Calu3 (cell line): ENCODE results near the gene ARHGAP4. TPM values are rescaled to one million over a fixed set of nuclear protein-coding genes. Genes with fewer than 3 reads are reported as not detected.

ENCODE experiments used
- BruUV-seq: library from RNA; stranded (reverse); fragments of 400-500 nt; replicated peaks from 2 replicates; lab custom pipeline; 2021; lab: Mats Ljungman, UMichigan
- CTCF ChIA-PET: fragments of 300-600 bp; sonication (Branson Sonifier 250); formaldehyde crosslinking; loops from one replicate; lab custom pipeline; 2022; ENCODE audit warnings: antibody characterized with exemption; lab: Charles Lee
- DNase-seq: peaks from one replicate; pipeline ENCODE4 v3.0.0; 2022
- H3K27ac Mint-ChIP-seq: one replicate; pipeline ENCODE4 v1.8.0; 2022; ENCODE audit warnings: mixed read lengths; ENCODE audit not compliant: unreplicated experiment
- H3K27me3 Mint-ChIP-seq: one replicate; pipeline ENCODE4 v1.8.0; 2022; ENCODE audit warnings: mixed read lengths; ENCODE audit not compliant: unreplicated experiment
- H3K36me3 Mint-ChIP-seq: one replicate; pipeline ENCODE4 v1.8.0; 2022; ENCODE audit warnings: mild to moderate bottlenecking, moderate library complexity, mixed read lengths; ENCODE audit not compliant: insufficient read depth, unreplicated experiment
- H3K4me1 Mint-ChIP-seq: one replicate; pipeline ENCODE4 v1.8.0; 2022; ENCODE audit warnings: mild to moderate bottlenecking, low read depth, mixed read lengths; ENCODE audit not compliant: unreplicated experiment
- H3K4me3 Mint-ChIP-seq: one replicate; pipeline ENCODE4 v1.8.0; 2022; ENCODE audit warnings: mild to moderate bottlenecking, low read depth, moderate library complexity, mixed read lengths; ENCODE audit not compliant: unreplicated experiment
- H3K9me3 Mint-ChIP-seq: one replicate; pipeline ENCODE4 v1.8.0; 2022; ENCODE audit warnings: low read depth, mixed read lengths; ENCODE audit not compliant: unreplicated experiment
- CTCF ChIP-seq: fragments of 200-600 bp; IDR thresholded peaks from one replicate; pipeline ENCODE4 v1.8.0; 2022; ENCODE audit warnings: antibody characterized with exemption; ENCODE audit not compliant: unreplicated experiment
- intact Hi-C: fragments of 100-400 bp; cut with micrococcal nuclease; formaldehyde crosslinking; loops from one replicate; pipeline ENCODE4 v1.10.0; 2022; ENCODE audit not compliant: unreplicated experiment
- total RNA-seq: library from RNA; stranded (reverse); gene quantifications from 2 replicates; pipeline ENCODE4 v1.2.3, GENCODE V29; 2022

The ARHGAP4 gene
- total RNA-seq, 1 experiment from 2014 or later, result 3.8 TPM

DNA sequence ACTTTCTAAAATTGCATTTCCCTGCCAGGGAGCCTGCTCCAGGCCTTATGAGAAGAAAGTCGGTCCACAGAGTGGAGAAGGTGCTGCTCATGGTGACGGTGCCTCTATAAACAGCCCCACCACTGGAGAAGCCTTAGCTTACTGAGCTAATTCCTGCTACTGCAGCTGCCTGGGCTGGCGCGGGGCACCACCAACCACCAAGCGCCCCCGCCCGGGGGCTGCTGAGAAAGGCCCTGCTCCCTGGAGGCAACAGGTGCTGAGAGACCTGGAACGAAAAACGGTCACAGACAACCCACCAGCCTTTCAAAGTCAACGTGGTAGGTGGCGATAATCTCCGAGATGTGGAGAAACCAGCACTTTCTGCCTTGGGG is 42.7 kb upstream of the ARHGAP4 start:
- no peaks in the 10 kb centered on the region for H3K27me3 Mint-ChIP-seq
- H3K4me3 Mint-ChIP-seq, result peak overlapping the region; percentile 89
- no peak overlapping the region for H3K27ac Mint-ChIP-seq
- intact Hi-C loops, result no loop called here
- no peak for TF ChIP-seq CTCF
- peaks cover 59% of the 10 kb centered on the region for H3K36me3 Mint-ChIP-seq
- CTCF ChIA-PET, result no interaction called here
- BruUV-seq, result no TSS peak
- no peaks in the 10 kb centered on the region for H3K9me3 Mint-ChIP-seq
- no peak for DNase-seq
- H3K4me1 Mint-ChIP-seq, result peaks cover 23% of the 10 kb centered on the region

DNA sequence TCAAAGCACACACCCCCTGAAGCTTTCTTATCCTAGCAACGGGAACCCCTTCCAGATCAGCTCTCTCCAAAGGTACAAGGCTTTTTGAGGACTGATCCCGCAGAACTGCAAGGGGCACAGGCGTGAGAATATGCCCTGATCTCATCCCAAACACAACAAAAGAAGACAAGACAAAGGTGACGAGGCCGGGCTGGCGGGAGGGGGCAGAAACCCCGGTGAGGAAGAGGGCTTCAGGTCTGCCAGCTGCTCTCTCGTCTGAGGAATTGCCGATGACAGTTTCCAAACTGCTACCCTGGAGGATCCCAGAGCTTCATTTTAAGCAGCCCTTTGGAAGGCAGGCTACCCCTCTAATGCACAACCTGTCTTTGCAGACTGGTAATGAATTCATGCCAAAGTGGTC is 42.2 kb upstream of the ARHGAP4 start:
- intact Hi-C loops, result no loop called here
- BruUV-seq, result no TSS peak
- Mint-ChIP-seq H3K4me3 (peak overlapping the region; percentile 42), H3K36me3 (peaks cover 56% of the 10 kb centered on the region), H3K9me3 (no peaks in the 10 kb centered on the region), H3K4me1 (peaks cover 23% of the 10 kb centered on the region), H3K27me3 (no peaks in the 10 kb centered on the region), H3K27ac (no peak overlapping the region)
- TF ChIP-seq CTCF, result no peak
- DNase-seq, result no peak
- CTCF ChIA-PET, result no interaction called here

DNA sequence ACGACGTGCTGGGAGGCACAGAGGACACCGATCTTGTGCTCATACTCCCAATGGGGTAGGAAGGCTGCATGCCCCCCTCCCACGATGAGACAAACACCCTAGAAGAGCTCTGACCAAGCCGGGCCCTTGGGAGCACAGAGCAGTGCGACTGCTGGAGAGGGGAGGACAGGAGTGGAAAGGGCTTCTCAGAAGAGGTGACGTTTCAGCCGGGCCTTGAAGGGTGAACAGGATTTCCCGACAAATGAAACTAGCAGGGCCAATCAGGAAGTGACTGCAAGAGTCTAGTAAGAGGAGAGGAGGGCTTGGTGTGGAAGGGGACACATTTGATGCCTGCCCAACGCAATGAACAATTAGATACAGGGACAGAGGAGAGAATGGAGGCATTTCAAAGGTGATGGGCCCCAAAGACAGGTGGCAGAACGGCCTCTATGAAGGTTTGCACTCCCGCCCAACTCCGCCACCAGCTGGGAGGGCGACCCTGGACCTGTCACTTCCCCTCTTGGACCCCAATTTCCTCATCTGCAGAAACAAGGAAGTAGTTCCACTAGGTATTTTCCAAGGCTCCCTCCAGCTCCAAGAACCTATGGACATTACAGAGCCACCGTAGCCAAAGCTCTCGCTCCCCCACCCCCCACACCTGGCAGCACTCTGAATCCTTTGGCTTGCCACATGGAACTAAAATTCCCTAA is 41.6 kb upstream of the ARHGAP4 start:
- H3K4me1 Mint-ChIP-seq, result peaks cover 23% of the 10 kb centered on the region
- BruUV-seq, result TSS peak; percentile 5
- H3K9me3 Mint-ChIP-seq, result no peaks in the 10 kb centered on the region
- TF ChIP-seq CTCF, result no peak
- H3K36me3 Mint-ChIP-seq, result peaks cover 53% of the 10 kb centered on the region
- H3K4me3 Mint-ChIP-seq, result peak overlapping the region; percentile 42
- CTCF ChIA-PET, result no interaction called here
- no peaks in the 10 kb centered on the region for H3K27me3 Mint-ChIP-seq
- H3K27ac Mint-ChIP-seq, result peak overlapping the region; percentile 52
- no peak for DNase-seq
- intact Hi-C loops, result no loop called here

GRCh38 chrX:153966841-153967535 is 40.9 kb upstream of the ARHGAP4 start:
- CTCF ChIA-PET, result no interaction called here
- no peaks in the 10 kb centered on the region for H3K9me3 Mint-ChIP-seq
- peaks cover 49% of the 10 kb centered on the region for H3K36me3 Mint-ChIP-seq
- peak overlapping the region; percentile 52 for H3K27ac Mint-ChIP-seq
- no peaks in the 10 kb centered on the region for H3K27me3 Mint-ChIP-seq
- intact Hi-C loops, result no loop called here
- peak overlapping the region; percentile 42 for H3K4me3 Mint-ChIP-seq
- no TSS peak for BruUV-seq
- H3K4me1 Mint-ChIP-seq, result peaks cover 23% of the 10 kb centered on the region
- TF ChIP-seq CTCF, result no peak
- no peak for DNase-seq
